Mammary epithelial cell (primary cell): ENCODE results near the gene PPARG.

Experiments used
- CTCF ChIP-seq, 2 donors: IDR thresholded peaks in 1 of 2; conservative IDR thresholded peaks in 1 of 2; 2 replicates each; pipeline ENCODE4 v1.5.1; 2011 to 2012; ENCODE audit warnings: inconsistent platforms in 2 of 2, low read length in 2 of 2, mild to moderate bottlenecking in 2 of 2, control low read depth in 1 of 2, low read depth in 1 of 2; ENCODE audit not compliant: insufficient read depth in 1 of 2; ENCODE audit errors: extremely low read depth in 1 of 2
- EZH2 ChIP-seq: IDR thresholded peaks from 2 replicates; pipeline ENCODE4 v1.6.1; 2012; ENCODE audit warnings: low read length, inconsistent platforms, borderline replicate concordance

DNA sequence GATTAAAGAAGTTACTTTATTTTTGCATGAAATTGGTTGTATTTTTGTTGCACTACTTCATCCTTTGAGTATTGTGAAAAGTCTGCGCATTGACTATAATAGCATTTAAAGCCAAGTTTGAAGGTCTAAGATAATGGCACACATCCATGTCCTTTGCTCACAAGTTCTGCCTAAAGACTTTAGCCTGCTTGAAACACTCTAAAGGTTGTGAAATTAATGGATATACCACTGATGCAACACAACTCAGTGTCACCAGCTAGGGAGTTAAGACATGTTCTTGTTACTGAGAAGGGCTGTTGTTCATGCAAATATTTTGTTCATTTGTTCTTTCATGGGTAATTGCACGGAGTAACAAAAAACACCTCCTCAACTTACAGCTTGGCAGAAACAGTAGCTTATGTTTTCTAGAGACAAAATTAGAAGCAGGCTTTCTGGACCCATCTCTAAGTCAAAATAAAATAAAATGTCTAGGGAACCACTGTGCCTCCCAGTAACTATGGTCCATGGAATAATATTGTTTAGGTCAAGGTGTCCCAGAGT lies 83.9 kb downstream of the PPARG start:
- TF ChIP-seq CTCF (conservative IDR thresholded peaks at IDR 0.05 in 1 of 2, IDR thresholded peaks at IDR 0.05 in 1 of 2; ENCODE audit: extremely low read depth in 1 of 2, insufficient read depth in 1 of 2, low read depth in 1 of 2, low read length in 2 of 2) (no peak), EZH2 (no peak)
